CD4-positive, alpha-beta T cell treated with Interleukin-6 at 100 ng/mL for 8 hours (primary cell): ENCODE data around the gene TMBIM6.

Experiments
- DNase-seq: peaks from one replicate; pipeline ENCODE4 v3.0.0-alpha.2; 2020; ENCODE audit warnings: mixed read lengths, low spot score

Gene TMBIM6

DNA sequence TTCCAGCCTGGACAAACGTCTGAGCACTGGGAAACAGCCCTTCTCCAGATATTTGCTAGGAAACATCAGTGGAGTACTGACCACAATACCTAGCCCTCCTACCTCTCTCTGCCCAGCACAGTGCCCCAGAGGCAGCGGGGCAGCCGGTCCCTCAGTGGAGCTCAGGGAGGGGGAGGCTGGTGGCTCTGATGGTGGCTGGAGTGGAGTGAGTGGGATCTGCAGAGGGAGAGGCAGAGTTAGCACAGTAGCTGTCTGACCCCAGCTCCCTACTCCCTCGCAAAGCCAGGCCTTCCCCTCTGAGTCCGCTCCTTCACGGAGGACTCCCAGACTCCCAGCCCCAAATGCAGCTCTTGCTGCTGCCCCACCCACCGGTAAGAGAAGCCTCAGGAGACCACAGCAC is 56.9 kb downstream of the TMBIM6 start:
- DNase-seq, result no peak

GRCh38 chr12:49798934-49799333 is 57.6 kb downstream of the TMBIM6 start:
- DNase-seq, result no peak

GRCh38 chr12:49800421-49801140 is 59.2 kb downstream of the TMBIM6 start:
- DNase-seq, result no peak

DNA sequence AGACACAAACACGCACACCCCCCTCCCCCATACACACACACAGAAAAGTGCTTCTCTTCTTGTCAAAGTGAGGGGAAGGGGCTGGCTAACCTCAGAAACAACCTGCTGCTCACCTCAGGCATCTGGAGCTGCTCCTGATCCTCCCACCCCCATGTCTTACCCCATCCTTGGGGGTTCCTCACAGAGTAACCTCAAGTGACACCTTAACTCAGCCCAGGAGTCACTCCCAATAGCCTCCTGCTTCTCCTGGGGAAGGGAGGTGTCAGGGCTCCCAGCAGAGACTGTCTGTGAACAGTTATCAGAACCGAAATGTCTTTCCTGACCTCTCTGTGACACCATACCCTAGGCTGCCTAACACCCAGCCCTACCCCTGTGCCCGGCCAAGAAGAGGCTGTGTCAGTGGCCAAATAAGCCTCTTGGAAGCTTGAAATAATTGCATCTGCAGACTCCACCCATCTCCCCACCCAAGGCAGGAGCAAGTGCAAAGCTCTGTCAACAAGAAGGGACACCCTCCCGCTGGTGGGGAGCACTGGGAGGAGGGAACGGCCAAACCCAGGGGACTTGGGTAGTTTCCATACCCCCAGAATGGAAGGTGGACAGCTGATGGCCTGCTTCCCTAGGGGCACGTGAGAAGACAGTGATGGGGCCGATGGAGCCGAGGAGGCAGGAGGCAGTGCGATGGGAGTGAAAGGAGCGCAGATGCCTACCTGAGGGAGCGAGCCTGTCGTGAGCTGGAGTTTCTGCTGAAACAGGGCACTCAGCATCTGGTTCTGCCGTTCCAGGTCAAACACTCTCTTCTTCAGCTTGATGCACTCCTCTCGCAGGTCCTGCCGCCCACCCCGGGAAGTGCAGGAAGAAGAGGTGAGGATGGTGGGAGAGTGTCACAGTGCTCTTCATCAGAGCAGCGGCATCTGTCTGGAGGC is 60.0 kb downstream of the TMBIM6 start:
- no peak for DNase-seq

DNA sequence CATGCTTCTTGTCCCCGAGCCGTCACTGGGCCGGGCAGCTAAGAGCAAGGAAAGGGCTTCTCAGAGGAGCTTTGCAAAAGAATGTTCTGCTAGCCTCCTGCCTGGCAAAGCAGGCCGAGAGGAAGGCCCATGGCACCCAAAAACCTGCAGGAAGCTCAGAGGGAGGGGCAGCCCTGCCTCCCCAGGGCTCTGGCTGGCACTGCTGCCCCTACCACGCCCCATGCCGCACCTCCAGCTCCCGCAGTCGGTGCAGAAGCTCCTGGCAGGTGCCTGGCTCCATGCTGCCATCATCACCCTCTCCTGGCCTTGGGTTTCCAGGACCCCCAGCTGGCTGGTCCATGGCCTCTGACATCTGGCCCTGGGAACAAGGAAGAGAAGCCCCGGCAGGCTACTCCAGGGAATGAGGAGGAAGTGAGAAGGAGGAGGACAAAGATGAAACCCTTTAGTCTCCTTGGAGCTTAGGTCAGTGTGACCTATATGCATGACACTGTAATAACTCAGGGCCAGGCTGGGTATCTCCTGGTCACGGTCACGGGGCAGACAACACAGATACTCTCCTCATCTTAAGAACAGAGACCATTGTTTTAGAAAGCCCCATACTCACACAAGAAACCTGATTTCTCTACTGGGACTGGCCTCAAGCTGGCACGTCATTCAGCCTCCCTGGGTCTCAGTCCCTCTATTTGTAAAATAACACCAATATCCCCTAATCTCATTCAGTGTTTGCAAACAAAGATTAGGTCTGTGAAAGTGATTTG is 62.5 kb downstream of the TMBIM6 start:
- no peak for DNase-seq

DNA sequence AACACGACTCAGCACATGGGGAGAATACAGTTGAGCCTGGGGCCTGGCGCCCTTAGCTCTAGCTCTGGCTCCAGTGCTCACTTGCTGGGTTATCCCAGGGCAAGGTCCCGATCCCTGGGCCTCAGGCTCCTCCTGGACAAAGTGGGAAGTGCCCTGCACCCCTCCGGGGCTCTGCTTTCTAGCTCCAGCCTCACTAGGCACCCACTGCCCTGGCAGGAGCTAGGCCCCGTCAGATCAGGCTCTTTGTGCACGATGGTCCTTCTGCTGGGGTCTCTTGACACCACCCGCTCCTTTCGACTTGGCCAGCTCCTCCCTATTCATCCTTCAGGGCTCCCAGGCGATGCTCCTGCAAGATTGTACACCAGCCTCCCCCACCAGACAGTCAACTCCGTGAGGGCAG is 63.5 kb downstream of the TMBIM6 start:
- DNase-seq, result no peak

- no peak for DNase-seq
Observed at GRCh38 chr12:49805409-49805808, 64.1 kb downstream of the TMBIM6 start.

- DNase-seq, result no peak
Observed at GRCh38 chr12:49806321-49806813, 65.0 kb downstream of the TMBIM6 start.

DNA sequence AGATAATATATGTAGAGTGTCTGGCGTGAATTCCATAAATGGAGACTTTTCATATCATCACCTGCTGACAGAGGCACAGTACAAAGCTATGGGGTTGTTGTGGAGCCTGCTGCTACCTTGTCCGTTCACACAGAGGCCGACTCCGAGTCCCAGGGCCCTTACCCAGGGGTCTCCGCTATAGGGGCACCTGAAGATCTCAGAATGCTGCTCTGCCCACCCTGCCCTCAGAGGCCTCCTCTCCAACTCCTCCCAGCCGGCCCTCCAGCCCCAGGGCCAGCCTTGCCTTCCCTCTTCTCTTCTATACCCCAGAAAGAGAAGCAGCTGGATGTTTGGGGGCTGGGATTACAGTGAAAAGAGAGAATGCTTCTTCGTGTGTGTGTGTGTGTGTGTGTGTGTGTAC is 65.5 kb downstream of the TMBIM6 start:
- no peak for DNase-seq

DNA sequence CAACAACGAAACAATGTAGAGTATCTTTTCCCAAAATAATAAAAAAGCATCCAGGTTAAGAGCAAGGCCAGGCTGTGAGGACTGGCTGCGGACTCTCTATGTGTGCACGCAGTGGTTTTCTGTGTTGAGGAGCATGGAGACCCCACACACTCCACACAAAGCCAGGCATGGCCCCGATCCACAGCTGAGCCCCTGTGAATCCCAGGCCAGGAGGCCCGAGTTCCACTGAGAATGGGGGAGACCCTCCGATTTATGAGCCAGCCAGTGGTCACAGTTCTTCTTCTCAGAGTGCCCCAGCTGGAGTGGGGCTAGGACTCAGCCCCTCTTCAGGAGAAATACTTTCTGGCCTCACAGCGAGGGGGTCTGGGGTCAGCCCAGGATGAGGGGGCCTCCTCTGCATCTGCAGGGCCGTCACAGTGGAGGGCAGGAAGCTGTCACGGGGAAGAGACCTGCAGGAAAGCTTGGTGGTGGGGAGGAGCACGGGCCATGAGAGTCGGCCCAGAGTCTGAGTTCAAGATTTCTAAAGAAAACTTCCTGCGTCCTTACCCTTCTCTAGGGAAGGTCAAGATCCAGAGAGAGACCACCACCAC is 66.7 kb downstream of the TMBIM6 start:
- no peak for DNase-seq

DNA sequence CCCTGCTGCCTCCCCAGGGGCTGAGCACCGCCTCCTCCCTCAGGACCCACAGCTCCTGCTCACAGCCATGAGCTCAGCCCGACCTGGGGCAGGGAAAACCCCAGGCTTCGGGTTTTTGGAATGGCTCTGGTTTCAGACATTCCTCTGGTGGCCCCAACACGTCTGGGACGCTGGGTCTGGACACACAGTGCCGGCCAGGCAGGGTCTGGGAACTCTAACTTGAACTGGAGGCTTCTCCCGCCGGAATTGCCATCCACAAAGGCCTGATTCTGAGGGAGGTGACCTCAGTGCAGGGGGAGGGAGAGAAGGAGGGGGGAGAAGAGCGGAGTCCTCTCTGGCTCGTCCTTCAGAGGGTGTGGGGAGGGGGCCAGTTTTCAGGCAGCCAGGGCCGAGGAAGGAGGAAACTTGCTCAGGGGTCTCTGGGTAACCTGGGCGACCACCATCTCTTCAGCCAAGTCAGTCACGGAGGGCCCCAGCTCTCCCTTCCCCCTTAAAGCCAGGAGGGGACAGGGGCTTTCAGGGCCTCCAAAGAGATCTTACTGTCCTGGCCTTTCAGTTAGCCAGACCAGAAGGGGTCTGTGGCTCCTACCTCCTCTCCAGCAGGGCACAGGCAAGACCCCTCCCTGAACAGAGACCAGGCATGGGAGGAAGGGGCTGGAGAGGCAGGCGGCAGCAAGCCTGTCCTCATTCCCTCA is 67.5 kb downstream of the TMBIM6 start:
- no peak for DNase-seq

DNA sequence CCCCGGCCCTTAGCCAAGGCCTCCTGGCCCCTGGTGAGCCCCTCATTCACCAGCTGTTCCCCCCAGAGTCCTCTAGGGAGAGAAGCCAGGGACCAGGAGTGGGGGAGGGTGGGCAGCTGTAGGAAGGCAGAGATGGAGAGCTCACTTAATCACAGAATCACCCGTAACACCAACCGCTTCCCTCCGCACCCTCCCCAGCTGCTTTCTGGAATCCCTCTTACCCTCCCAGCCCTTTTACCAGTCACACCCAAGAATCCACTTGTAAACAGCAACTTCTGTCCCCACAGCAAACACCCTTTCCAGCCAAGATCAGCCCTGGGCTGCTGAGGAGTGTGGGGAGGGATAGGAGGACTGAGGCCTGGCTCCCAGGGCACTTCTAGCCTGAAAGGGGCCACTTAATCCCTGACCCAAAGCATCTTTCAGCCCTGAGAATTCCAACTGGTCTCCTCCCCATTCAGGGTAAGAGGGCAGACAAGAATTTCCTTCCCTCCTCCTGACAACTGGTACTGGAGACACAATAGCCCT is 68.1 kb downstream of the TMBIM6 start:
- DNase-seq, result no peak

DNA sequence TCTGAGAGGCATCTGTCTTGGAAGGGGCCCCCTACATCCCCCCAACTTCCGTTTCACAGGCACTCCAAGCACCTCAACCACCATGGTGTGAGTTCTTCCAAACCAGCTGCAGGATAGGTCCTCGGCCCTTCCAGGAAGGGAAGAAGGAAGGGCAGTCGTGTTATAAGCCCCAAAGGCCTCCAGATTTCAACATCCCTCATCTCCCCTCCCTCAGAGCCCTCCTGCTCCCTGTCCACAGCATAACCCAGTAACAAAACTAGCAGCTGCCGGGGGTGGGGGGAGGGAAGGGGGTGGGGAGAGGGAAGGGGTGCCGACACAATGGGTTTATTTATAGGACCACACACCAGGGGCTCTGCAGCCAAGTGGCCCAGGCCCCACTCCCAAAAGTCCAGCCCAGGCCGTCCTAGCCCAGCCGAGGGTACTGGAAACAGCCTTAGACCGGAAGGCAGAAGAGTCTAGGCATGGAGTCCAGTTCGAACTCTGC is 68.6 kb downstream of the TMBIM6 start:
- DNase-seq, result no peak

- DNase-seq, result no peak
Observed at GRCh38 chr12:49811136-49811535, 69.8 kb downstream of the TMBIM6 start.

- no peak for DNase-seq
Observed at GRCh38 chr12:49811961-49812401, 70.6 kb downstream of the TMBIM6 start.

GRCh38 chr12:49813131-49813530 is 71.8 kb downstream of the TMBIM6 start:
- no peak for DNase-seq
